NCI-H2107 (cell line): ENCODE data around the gene C2orf81.
"Not testable (repeated sequence)": the region's sequence is repeated elsewhere in the genome, so short reads cannot be mapped to it uniquely, and the experiment has no call there.

ENCODE experiments used
- DNase-seq: peaks from one replicate; lab custom pipeline; 2025; lab: John Stamatoyannopoulos, UW

C2orf81 gene

GRCh38 chr2:74442483-74443297 lies 21.3 kb upstream of the C2orf81 start:
- not testable (repeated sequence) for DNase-seq

GRCh38 chr2:74441690-74442482 lies 20.5 kb upstream of the C2orf81 start, which contains the start of gene RTKN:
TSS of gene RTKN (minus strand) at chr2:74441937. CDS start at chr2:74441816, 121 bp downstream.
- DNase-seq, result no peak

GRCh38 chr2:74441170-74441689 lies 19.8 kb upstream of the C2orf81 start:
- DNase-seq, result no peak

DNA sequence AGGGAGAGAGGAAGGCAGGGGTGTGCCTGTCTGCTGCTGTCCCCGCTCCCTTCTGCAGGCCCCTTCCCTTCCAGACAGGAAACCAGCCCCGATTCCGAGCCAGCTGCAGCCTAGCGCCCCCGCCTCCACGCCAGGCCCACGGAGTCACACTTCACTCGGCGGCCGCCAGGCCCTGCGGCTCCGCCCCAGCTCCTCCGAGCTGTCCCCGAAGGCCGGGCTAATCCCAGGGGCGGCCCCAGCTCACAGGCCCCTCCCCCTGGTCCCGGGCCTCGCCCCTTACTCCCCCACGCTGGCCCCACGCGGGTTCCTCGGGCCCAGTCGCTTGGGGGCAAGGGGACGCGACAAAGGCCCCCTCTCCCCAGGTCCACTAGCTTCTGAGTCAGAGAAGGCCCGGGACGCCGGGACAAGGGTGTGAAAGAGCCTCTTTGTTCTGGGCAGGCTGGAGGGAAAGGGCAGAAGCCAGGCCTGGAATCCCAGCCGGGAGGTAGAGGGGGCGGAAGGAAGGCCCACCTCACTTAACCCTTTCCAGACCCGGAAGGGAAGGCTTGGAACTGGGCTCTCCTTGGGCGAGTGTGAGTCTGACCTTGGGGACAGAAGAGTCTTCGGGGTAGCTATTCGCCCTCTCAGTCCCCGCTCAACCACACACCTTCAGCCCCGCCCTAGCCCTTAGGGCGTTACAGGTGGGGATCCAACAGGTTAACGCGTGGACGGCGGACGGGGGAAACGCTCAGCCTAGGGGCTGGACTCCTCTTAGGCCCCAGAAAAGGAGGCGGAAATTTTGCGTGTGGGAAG lies 19.2 kb upstream of the C2orf81 start:
- no peak for DNase-seq

- DNase-seq, result no peak
Observed at GRCh38 chr2:74439803-74440377, 18.5 kb upstream of the C2orf81 start.

DNA sequence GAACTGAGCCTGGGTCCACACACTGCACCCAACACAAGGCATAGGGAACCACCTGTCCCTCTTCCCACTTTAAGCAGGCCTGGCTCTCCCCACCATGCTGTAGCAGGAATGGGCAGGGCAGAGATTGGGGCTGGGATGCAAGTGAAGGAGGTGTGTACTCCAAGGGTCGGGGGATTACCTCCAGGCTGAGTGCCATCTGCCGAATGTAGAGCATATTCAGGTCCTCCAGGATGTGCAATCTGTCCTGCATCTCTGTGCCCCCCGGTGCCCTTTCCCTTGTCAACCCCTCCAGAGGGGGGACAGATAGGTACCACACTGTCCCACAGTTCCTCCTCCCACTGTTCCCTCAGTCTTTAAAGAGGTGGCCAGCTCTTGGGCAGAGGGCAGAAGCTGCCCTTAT lies 18.0 kb upstream of the C2orf81 start:
- DNase-seq, result no peak

DNA sequence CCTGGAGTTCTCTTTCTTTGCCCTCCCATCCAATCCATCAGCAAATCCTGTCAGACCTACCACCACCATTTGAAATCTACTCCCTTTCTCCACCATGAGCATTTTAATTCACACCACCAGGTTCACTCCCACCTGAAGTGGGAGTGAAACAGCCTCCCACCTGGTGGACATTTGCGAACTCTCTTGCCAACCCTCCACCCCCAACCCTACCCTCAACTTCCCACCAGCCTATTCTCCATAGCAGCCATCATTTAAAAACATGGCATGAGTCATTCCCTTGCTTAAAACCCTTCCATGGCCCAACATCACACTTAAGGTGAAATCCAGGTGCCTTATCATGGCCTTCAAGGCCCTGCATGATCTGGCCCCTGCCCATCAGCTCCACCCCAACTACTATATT lies 16.8 kb upstream of the C2orf81 start:
- no peak for DNase-seq

DNA sequence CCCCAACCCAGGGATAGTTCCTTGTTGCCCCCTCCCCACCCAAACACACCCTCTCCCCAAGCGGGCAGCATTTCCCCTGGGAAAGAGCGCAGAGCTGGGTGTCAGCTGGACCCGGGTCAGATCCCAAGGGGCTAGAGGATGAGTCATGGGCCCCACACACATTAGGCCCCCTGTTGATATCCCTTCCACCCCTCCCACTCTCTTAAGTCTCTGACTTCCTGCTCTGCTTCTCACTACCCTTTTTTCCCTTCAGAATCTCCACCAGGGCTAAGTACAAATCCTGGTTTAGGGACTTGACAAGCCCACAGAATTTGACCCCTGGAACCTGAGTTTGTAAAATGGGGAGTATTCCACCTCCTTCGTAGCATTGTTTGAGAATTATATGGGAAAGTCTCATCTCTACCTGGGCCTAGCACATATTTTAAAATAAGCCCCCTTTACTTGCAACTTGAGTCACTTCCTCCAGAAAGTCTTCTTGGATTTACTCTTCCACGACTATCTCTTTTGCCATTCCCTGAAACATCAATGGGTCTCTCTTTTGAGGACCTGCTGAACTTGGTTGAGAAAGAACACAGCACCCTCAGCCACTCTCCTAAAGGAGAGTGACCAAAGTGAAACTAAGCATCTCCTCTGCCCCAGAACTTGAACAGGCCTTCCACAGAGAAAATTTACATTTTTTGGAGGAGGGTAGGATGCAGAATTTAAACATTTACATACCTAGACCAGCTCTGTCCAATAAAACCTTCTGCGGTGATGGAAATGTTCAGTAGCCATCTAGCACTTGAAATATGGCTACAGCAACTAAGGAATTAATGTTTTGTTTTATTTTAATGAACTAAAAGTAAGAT lies 15.7 kb upstream of the C2orf81 start:
- no peak for DNase-seq

GRCh38 chr2:74436111-74436805 lies 14.8 kb upstream of the C2orf81 start:
- DNase-seq, result no peak

DNA sequence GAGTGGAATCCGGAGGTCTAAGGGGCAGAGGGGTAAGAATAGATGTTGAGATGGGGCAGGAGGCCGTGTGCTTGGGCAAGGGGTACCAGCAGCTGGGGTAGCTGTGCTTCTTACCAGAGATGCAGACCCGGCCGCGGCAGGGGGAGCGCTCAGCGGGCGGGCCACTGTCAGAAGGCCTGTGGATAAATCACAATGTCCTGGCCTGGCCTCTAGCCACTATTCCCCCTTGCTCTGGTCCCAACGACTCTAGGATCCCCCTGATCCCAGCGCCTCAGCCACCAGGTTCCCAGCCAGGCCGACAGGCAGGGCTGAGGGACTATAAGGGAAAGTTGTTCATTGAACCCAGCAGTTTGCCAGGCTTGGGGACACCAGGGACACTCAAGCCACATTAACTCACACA lies 9.1 kb upstream of the C2orf81 start:
- no peak for DNase-seq

DNA sequence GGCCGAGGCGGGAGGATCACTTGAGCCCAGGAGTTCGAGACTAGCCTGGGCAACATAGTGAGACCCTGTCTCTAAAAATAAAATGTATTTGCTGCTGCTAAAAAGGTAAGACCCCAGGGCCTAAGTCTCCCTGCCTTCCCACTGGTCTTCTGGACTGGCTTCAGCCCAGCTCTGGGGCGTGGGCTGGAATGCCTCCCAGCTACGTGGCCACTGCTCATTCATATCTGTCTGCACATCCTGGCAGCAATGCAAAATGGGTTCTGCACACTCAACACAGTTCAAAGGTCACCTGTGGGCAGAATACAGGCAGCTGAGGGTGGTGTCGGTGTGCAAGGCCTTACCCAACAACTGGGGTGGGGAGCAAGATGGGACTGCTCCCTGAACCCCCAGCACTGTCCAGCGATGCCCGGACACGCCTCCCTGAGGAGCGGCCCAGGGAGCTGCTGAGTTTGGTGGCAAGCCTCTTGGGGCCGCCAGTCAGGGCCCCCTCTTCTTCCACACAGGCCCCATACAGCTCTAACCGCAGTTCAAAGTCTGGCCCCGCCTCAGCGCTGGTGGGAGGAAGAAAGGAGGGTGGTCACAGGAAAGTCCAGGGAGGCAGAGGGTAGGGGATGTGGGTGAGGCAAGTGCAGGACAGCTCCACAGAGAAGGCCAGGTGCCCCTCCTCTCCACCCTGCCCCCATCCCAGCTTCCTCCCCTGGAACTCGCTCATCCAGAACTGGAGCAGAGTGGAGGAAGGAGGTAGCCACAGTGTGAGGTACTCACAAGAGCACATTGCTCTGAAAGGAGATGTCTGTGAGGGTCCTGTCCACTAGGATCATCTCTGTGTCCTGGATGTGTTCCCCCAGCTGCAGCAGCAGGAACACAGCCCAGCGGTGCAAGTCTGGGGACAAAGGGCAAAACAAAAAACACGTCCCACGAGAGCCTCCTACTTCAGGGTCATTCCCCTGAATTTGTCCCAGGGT lies 8.3 kb upstream of the C2orf81 start:
- DNase-seq, result no peak

- no peak for DNase-seq
Observed at GRCh38 chr2:74428675-74429074, 7.3 kb upstream of the C2orf81 start.

DNA sequence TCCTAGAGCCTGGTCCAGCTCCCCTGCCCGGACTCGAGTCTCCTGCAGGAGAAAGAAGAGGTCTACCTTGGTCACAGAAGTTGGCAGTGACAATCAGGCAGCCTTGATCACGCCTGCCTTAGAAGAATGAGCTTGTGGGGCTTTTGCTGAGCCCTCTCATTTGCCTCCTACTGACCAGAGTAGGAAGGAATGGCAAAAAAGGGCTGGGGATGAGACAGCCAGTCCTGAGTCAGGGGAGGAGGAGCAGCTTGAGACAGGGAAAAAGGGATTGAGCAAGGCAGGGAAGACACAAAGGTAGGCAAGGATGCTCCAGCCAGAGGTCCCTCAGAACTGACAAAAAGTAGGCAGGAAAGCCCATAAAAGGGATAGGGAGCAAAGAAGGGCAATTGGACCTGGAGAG lies 6.1 kb upstream of the C2orf81 start:
- no peak for DNase-seq

DNA sequence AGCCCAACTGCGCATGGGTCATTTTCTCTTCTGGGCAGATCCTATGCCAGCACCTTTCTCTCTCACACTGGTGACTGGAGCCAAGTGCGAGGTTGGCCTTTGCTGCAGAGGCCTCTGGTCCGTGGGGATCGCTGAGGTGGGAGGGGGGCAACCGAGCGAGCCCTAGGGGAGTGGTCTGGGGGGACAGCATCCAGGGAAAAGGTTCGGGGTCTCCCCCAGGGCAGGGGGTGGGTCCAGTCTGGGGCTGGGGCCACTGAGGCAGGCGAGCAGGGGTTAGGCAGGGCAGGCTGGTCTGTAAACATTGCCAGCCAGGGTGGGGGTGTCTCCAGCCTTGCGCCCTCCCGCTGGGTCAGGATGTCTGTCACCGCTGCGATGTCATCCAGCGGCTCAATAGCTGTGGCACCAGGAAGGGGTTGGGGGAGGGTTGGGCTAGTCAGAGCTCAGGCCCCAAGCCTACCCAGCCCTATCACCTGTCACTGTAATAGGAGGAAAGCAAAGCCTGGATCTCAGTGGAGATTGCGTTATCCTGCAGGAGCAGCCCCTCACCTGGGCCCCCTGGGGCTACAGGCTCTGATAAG lies 4.9 kb upstream of the C2orf81 start:
- no peak for DNase-seq

DNA sequence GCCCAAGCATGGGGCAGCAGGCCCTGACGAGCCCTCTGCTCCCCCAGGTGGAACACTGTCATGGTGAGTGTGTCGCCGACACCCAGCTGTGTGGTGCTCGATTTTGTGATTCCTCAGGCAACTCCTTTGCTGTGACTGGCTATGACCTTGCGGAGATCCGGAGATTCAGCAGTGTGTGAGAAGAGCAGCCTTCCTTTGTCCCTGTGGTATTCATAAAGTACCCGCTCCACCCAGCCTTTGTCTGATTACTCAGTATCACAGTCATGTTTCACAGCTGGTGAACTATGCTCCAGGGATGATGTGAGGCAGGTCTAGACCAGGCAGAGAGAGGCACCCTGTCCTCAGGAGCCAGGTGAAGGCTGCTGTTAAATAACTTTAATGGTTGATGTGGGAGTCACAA lies 4.1 kb upstream of the C2orf81 start:
- DNase-seq, result no peak

DNA sequence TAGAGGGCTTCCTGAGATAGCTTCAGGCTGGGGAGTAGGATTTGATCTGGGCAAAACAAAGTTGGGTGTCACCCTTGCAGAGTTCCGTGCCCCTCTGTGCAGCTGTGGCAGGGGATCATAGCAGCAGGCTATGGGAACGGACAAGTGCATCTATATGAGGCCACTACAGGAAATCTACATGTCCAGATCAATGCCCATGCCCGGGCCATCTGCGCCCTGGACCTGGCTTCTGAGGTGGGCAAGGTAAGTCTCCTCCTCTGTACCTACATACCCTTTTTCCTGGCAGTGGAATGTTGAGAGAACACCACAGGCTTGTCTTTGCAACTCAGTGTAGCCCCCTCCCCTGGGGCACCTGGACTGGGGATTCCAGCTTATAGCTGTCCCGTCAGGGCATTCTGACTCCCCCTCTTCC lies 3.6 kb upstream of the C2orf81 start:
- no peak for DNase-seq

- no peak for DNase-seq
Observed at GRCh38 chr2:74424139-74424992, 2.9 kb upstream of the C2orf81 start.
